ENCODE measurements around the gene UBE3A.

UBE3A gene

DNA sequence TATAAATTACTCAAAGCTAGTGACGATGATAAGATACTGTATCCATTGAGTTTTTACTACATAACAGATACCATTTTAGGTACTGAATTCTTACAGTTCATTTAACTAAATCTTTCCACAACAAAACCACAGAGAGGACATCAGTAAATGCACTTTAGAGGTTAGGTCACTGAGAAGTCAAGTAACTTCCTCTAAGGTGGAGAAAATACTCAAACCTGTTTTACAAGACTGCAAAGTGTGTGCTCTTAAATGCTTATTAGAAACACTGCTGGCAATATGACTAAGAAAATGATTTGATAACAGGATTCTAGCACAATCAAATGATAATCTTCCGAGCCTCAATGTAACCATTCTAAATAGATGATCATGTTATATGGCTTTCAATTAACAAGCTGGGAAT lies 99.4 kb downstream of the UBE3A start:
- Histone ChIP-seq H3K4me1 (ENCODE audit: control insufficient read depth, low read depth, low read length) (no peaks in the 10 kb centered on the region), H2BK5ac (ENCODE audit: low read length) (no peak overlapping the region), H3K18ac (ENCODE audit: low read length) (no peak overlapping the region), H4K8ac (ENCODE audit: low read depth, low read length) (no peak overlapping the region), H3K36me3 (ENCODE audit: control insufficient read depth, insufficient read depth, low read length) (no peaks in the 10 kb centered on the region), H3K79me2 (ENCODE audit: control insufficient read depth, insufficient read depth, low read length) (no peaks in the 10 kb centered on the region), H3K4me2 (ENCODE audit: low read length) (no peak overlapping the region), H4K5ac (ENCODE audit: low read length) (no peak overlapping the region), H3K4me3 (ENCODE audit: low read length) (no peak overlapping the region), H2BK120ac (ENCODE audit: low read depth, low read length) (no peak overlapping the region), H3K56ac (ENCODE audit: low read length) (no peak overlapping the region), H3K23ac (ENCODE audit: low read length) (no peak overlapping the region), H2AK5ac (ENCODE audit: low read length) (no peak overlapping the region), H3K27ac (ENCODE audit: low read depth, low read length) (no peak overlapping the region), H3K4ac (ENCODE audit: low read depth, low read length) (no peak overlapping the region), H3K9ac (ENCODE audit: low read length) (no peak overlapping the region), H3K27me3 (ENCODE audit: insufficient read depth, low read length, poor library complexity) (no peaks in the 10 kb centered on the region), H2BK15ac (replicated peaks; ENCODE audit: low read depth) (no peak overlapping the region), H3K79me1 (ENCODE audit: low read length) (peaks cover 3% of the 10 kb centered on the region)
- no CpG with 5 or more reads among the region's 2 CpGs for WGBS (ENCODE audit: extremely low coverage, insufficient coverage, low lambda C conversion rate)
- DNase-seq = no peak

DNA sequence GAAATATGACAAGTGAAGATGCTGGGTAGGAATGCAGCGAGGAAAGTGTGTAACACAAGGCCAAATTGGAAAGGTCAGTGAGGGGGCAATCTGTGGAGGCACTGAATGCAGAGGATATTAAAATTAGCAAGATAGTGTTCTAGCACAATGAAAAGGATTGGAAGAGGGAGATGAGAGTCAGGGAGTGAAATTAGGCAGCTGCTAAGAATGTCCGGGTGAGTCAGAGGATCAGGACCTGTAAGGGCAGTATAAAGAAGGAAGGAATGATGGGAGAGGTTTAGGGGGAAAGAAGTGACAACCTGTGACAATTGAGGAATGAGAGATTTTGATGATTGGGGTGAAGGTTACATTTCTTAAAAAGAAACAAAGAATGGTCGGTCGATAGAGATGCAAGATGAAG lies 103.5 kb downstream of the UBE3A start:
- no peak overlapping the region for H4K5ac ChIP-seq (ENCODE audit: low read length)
- no CpG with 5 or more reads among the region's 4 CpGs for WGBS (ENCODE audit: extremely low coverage, insufficient coverage, low lambda C conversion rate)
- no peak overlapping the region for H3K23ac ChIP-seq (ENCODE audit: low read length)
- H3K79me2 ChIP-seq (ENCODE audit: control insufficient read depth, insufficient read depth, low read length) = no peaks in the 10 kb centered on the region
- no peak overlapping the region for H3K18ac ChIP-seq (ENCODE audit: low read length)
- no peak for DNase-seq
- no peak overlapping the region for H2BK5ac ChIP-seq (ENCODE audit: low read length)
- no peaks in the 10 kb centered on the region for H3K79me1 ChIP-seq (ENCODE audit: low read length)
- H3K4me2 ChIP-seq (ENCODE audit: low read length) = no peak overlapping the region
- no peaks in the 10 kb centered on the region for H3K36me3 ChIP-seq (ENCODE audit: control insufficient read depth, insufficient read depth, low read length)
- H2BK15ac ChIP-seq (replicated peaks; ENCODE audit: low read depth) = no peak overlapping the region
- no peak overlapping the region for H3K9ac ChIP-seq (ENCODE audit: low read length)
- H3K56ac ChIP-seq (ENCODE audit: low read length) = no peak overlapping the region
- no peaks in the 10 kb centered on the region for H3K4me1 ChIP-seq (ENCODE audit: control insufficient read depth, low read depth, low read length)
- H3K27me3 ChIP-seq (ENCODE audit: insufficient read depth, low read length, poor library complexity) = no peaks in the 10 kb centered on the region
- no peak overlapping the region for H3K27ac ChIP-seq (ENCODE audit: low read depth, low read length)
- no peak overlapping the region for H3K4me3 ChIP-seq (ENCODE audit: low read length)
- no peak overlapping the region for H2BK120ac ChIP-seq (ENCODE audit: low read depth, low read length)
- no peak overlapping the region for H2AK5ac ChIP-seq (ENCODE audit: low read length)
- H3K4ac ChIP-seq (ENCODE audit: low read depth, low read length) = no peak overlapping the region
- H4K8ac ChIP-seq (ENCODE audit: low read depth, low read length) = no peak overlapping the region

DNA sequence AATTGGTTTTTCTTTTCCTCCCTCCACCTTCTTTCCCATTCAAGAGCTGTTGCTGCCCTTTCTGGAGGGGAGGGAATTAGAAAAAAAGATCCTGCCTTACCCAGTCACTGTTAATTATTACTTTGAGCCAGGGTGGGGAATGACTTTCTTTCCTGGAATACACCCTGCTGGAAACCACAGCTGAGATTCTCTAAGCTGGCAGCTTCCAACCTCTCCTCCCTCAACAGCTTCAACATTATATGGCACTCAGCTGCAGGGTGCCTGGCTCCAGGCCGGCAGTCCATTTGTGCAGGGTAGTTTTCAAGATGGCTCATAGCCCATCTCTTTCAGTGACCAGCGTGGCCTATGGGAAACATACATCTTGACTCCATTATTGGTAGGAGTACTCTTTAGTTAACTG lies 105.8 kb downstream of the UBE3A start:
- no CpG with 5 or more reads among the region's 2 CpGs for WGBS (ENCODE audit: extremely low coverage, insufficient coverage, low lambda C conversion rate)

DNA sequence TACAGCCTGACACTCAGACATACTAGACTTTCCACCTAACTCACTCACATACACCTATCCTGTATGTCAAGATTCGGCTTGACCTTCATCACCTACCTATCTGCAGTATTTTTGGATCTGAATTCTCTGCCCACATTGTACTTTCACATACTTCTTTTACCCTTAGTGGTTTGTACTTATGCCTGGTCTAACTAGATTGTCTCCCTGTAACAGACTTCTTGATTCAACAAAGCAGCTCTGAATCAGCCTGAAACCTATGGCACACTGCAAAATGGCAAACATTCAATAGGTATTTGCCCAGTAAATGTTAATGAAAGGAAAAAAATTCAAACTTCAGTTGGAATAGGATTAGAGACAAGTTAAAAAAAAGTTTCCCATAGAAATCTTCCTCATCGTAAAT lies 106.5 kb downstream of the UBE3A start:
- H3K9ac ChIP-seq (ENCODE audit: low read length) = no peak overlapping the region
- H3K27me3 ChIP-seq (ENCODE audit: insufficient read depth, low read length, poor library complexity) = no peaks in the 10 kb centered on the region
- no peaks in the 10 kb centered on the region for H3K36me3 ChIP-seq (ENCODE audit: control insufficient read depth, insufficient read depth, low read length)
- no peak overlapping the region for H4K5ac ChIP-seq (ENCODE audit: low read length)
- no peak overlapping the region for H2BK5ac ChIP-seq (ENCODE audit: low read length)
- H2BK120ac ChIP-seq (ENCODE audit: low read depth, low read length) = no peak overlapping the region
- H3K79me2 ChIP-seq (ENCODE audit: control insufficient read depth, insufficient read depth, low read length) = no peaks in the 10 kb centered on the region
- H3K79me1 ChIP-seq (ENCODE audit: low read length) = no peaks in the 10 kb centered on the region
- no peak overlapping the region for H3K4me2 ChIP-seq (ENCODE audit: low read length)
- DNase-seq = no peak
- peaks cover 2% of the 10 kb centered on the region for H3K4me1 ChIP-seq (ENCODE audit: control insufficient read depth, low read depth, low read length)
- H3K18ac ChIP-seq (ENCODE audit: low read length) = no peak overlapping the region
- H3K56ac ChIP-seq (ENCODE audit: low read length) = no peak overlapping the region
- no peak overlapping the region for H2BK15ac ChIP-seq (replicated peaks; ENCODE audit: low read depth)
- no peak overlapping the region for H3K4me3 ChIP-seq (ENCODE audit: low read length)
- no peak overlapping the region for H4K8ac ChIP-seq (ENCODE audit: low read depth, low read length)
- no CpG with 5 or more reads among the region's 2 CpGs for WGBS (ENCODE audit: extremely low coverage, insufficient coverage, low lambda C conversion rate)
- no peak overlapping the region for H2AK5ac ChIP-seq (ENCODE audit: low read length)
- H3K27ac ChIP-seq (ENCODE audit: low read depth, low read length) = no peak overlapping the region
- H3K23ac ChIP-seq (ENCODE audit: low read length) = no peak overlapping the region
- H3K4ac ChIP-seq (ENCODE audit: low read depth, low read length) = no peak overlapping the region

More for the DNA sequence above, 105.8 kb downstream of the UBE3A start:
- Histone ChIP-seq H3K36me3 (ENCODE audit: control insufficient read depth, insufficient read depth, low read length) (no peaks in the 10 kb centered on the region), H2BK120ac (ENCODE audit: low read depth, low read length) (no peak overlapping the region), H3K56ac (ENCODE audit: low read length) (no peak overlapping the region), H4K5ac (ENCODE audit: low read length) (no peak overlapping the region), H3K9ac (ENCODE audit: low read length) (no peak overlapping the region), H2AK5ac (ENCODE audit: low read length) (no peak overlapping the region), H3K23ac (ENCODE audit: low read length) (no peak overlapping the region), H3K4me2 (ENCODE audit: low read length) (no peak overlapping the region), H3K27ac (ENCODE audit: low read depth, low read length) (no peak overlapping the region), H3K4me1 (ENCODE audit: control insufficient read depth, low read depth, low read length) (peaks cover 2% of the 10 kb centered on the region), H3K18ac (ENCODE audit: low read length) (no peak overlapping the region), H3K27me3 (ENCODE audit: insufficient read depth, low read length, poor library complexity) (no peaks in the 10 kb centered on the region), H3K79me2 (ENCODE audit: control insufficient read depth, insufficient read depth, low read length) (no peaks in the 10 kb centered on the region), H2BK5ac (ENCODE audit: low read length) (no peak overlapping the region), H3K4ac (ENCODE audit: low read depth, low read length) (no peak overlapping the region), H3K4me3 (ENCODE audit: low read length) (no peak overlapping the region), H4K8ac (ENCODE audit: low read depth, low read length) (no peak overlapping the region), H2BK15ac (replicated peaks; ENCODE audit: low read depth) (no peak overlapping the region), H3K79me1 (ENCODE audit: low read length) (no peaks in the 10 kb centered on the region)
- no peak for DNase-seq

DNA sequence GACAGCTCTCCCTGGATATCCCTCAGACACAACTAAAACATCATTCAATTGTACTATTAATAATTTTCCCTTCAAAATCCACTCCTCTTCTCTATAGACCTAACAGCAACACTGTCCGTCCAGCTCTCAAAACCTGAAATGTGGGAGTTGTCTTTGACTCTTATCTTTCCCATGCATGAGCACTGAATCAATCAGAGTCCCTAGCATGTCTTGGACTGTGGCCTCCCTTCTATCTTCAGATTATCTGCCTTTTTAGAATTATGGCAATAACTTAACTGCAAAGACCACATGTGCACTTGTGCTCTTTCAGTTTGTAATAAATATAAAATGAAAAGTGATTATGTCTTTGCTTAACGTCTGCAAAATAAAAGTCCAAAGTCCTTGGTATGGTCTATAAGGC lies 107.0 kb downstream of the UBE3A start:
- DNase-seq = no peak
- Histone ChIP-seq H3K4me1 (ENCODE audit: control insufficient read depth, low read depth, low read length) (peaks cover 2% of the 10 kb centered on the region), H2AK5ac (ENCODE audit: low read length) (no peak overlapping the region), H3K79me1 (ENCODE audit: low read length) (no peaks in the 10 kb centered on the region), H3K79me2 (ENCODE audit: control insufficient read depth, insufficient read depth, low read length) (no peaks in the 10 kb centered on the region), H3K27me3 (ENCODE audit: insufficient read depth, low read length, poor library complexity) (no peaks in the 10 kb centered on the region), H3K9ac (ENCODE audit: low read length) (no peak overlapping the region), H2BK15ac (replicated peaks; ENCODE audit: low read depth) (no peak overlapping the region), H2BK5ac (ENCODE audit: low read length) (no peak overlapping the region), H3K18ac (ENCODE audit: low read length) (no peak overlapping the region), H3K4me3 (ENCODE audit: low read length) (no peak overlapping the region), H4K5ac (ENCODE audit: low read length) (no peak overlapping the region), H2BK120ac (ENCODE audit: low read depth, low read length) (no peak overlapping the region), H3K4me2 (ENCODE audit: low read length) (no peak overlapping the region), H3K56ac (ENCODE audit: low read length) (no peak overlapping the region), H4K8ac (ENCODE audit: low read depth, low read length) (no peak overlapping the region), H3K23ac (ENCODE audit: low read length) (no peak overlapping the region), H3K36me3 (ENCODE audit: control insufficient read depth, insufficient read depth, low read length) (no peaks in the 10 kb centered on the region), H3K27ac (ENCODE audit: low read depth, low read length) (no peak overlapping the region), H3K4ac (ENCODE audit: low read depth, low read length) (no peak overlapping the region)
- WGBS (ENCODE audit: extremely low coverage, insufficient coverage, low lambda C conversion rate) = no CpG with 5 or more reads among the region's 2 CpGs

DNA sequence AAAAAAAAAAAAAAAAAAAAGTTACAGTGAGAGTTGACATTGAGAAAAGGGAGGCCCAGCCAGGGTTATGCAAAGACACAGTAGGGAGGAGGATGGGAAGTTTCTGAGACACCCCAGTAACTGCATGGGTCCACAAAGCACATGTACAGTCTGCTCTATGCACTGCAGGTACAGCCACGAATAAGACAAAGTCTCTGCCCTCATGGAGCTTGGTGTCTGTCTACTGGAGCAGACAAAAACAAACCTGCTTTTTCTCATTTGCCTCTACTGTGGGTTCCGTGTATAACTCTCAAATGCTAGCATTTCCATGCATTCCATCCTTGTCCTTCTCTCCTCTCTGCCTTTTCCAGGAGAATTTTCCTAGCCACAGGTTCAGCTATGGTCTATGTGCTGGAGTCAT lies 107.4 kb downstream of the UBE3A start:
- no peak for DNase-seq
- Histone ChIP-seq H3K56ac (ENCODE audit: low read length) (no peak overlapping the region), H3K4me1 (ENCODE audit: control insufficient read depth, low read depth, low read length) (peaks cover 2% of the 10 kb centered on the region), H3K27me3 (ENCODE audit: insufficient read depth, low read length, poor library complexity) (no peaks in the 10 kb centered on the region), H2BK15ac (replicated peaks; ENCODE audit: low read depth) (no peak overlapping the region), H3K23ac (ENCODE audit: low read length) (no peak overlapping the region), H3K9ac (ENCODE audit: low read length) (no peak overlapping the region), H3K27ac (ENCODE audit: low read depth, low read length) (no peak overlapping the region), H3K4me3 (ENCODE audit: low read length) (no peak overlapping the region), H2BK120ac (ENCODE audit: low read depth, low read length) (no peak overlapping the region), H2BK5ac (ENCODE audit: low read length) (no peak overlapping the region), H3K4me2 (ENCODE audit: low read length) (no peak overlapping the region), H3K36me3 (ENCODE audit: control insufficient read depth, insufficient read depth, low read length) (no peaks in the 10 kb centered on the region), H3K18ac (ENCODE audit: low read length) (no peak overlapping the region), H3K4ac (ENCODE audit: low read depth, low read length) (no peak overlapping the region), H2AK5ac (ENCODE audit: low read length) (no peak overlapping the region), H4K8ac (ENCODE audit: low read depth, low read length) (no peak overlapping the region), H3K79me2 (ENCODE audit: control insufficient read depth, insufficient read depth, low read length) (no peaks in the 10 kb centered on the region), H4K5ac (ENCODE audit: low read length) (no peak overlapping the region), H3K79me1 (ENCODE audit: low read length) (no peaks in the 10 kb centered on the region)
- no CpG with 5 or more reads among the region's 2 CpGs for WGBS (ENCODE audit: extremely low coverage, insufficient coverage, low lambda C conversion rate)

All from mesendoderm (in vitro differentiated cells).